MV-4-11 (cell line): ENCODE results near the gene MYBPHL.

Source experiments
- DNase-seq: peaks from one replicate; lab custom pipeline; 2025; lab: John Stamatoyannopoulos, UW

MYBPHL gene, protein sequence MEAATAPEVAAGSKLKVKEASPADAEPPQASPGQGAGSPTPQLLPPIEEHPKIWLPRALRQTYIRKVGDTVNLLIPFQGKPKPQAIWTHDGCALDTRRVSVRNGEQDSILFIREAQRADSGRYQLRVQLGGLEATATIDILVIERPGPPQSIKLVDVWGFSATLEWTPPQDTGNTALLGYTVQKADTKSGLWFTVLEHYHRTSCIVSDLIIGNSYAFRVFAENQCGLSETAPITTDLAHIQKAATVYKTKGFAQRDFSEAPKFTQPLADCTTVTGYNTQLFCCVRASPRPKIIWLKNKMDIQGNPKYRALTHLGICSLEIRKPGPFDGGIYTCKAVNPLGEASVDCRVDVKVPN

GRCh38 chr1:109306832-109307273, at the start of gene MYBPHL:
Gene MYBPHL (minus strand): TSS chr1:109307011. CDS start chr1:109306991, 20 bp downstream.
- DNase-seq: no peak

DNA sequence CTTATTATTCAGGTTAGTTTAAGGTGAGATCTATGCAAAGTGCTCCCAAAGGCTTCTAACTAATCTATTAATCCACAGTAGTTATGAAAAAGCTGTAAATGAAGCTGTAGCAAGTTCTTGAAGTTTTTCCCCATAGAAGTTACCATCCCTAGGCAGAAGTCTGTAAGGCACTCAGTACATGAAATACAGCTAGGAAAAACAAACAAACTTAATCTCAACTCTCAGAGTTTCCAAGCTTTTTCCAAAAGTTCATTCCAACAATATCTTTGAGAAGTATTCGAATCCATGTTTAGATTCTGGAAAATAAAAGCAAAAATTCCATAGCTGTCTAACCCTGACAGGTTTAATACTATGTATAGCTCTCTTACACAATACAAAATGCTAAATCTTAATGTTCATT, 49.7 kb upstream of the MYBPHL start:
- no peak for DNase-seq

DNA sequence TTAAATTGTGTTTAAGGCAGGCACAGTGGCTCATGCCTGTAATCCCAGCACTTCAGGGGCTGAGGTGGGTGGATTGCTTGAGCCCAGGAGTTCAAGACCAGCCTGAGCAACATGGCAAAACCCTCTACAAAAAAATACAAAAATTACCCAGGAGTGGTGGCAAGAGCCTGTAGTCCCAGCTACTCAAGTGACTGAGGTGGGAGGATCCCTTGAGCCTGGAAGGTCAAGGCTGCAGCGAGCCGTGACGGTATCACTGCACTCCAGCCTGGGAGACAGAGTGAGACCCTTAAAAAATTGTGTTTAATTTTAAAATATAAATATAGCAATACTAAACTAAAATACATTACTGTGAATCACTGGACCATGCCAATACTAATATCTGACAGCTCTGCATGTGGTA, 48.1 kb upstream of the MYBPHL start:
- no peak for DNase-seq

DNA sequence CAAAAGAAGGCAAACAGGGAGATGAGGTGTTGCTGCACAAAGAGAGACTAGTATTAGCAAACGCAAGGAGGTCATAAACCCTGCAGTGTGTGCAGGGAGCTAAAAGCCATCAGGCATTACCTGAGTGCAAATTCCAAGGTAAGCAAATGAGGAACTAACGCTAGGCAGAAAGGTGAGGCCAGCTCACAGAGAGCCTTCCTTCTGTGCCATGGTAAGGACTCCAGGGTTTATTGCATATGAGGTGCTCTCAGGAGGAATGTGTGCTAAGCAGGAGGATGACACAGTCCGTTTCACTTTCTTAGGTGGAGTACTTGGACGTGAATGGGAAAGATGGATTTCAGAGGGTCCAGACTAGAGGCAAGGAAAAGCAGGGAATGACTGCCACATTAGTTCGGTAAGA, 44.6 kb upstream of the MYBPHL start:
- DNase-seq: no peak

DNA sequence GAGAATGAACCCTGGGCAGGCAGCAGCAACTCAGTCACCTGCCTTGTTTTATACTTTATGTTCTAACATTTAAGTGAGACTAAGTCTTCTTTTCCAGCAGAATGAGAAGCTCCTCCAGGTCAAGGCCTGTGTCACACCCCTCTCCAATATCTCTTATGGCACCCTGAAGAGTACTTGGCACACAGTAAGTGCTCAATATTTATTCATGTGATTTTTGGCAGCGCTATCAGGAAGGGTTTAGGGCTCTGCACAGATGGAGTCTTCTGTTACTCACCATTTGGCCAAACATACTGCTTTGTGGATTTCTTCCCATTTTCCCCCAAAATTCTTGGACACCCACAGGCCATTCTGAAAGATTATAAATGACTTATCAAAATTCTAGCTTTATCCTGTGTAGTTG, 43.8 kb upstream of the MYBPHL start:
- DNase-seq: no peak

DNA sequence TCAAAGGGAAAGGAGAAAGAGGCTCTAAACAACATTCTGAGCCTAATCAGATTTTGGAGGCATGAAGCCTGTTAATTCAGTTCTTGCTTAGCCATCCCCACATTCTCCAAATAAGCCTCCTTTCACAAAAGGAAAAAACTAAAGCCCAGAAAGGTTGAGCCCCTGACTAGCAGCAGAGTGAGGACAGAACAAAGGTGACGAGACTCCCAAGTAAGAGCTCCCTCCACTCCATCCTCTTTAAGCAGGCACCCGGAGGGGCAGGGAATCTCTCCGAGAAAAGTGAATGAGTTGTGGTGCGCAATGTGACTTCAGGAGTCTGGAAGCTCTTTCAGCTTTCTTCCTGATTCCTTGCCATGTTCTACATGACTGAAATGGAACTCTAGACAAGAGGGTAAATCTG, 43.4 kb upstream of the MYBPHL start:
- DNase-seq: no peak

DNA sequence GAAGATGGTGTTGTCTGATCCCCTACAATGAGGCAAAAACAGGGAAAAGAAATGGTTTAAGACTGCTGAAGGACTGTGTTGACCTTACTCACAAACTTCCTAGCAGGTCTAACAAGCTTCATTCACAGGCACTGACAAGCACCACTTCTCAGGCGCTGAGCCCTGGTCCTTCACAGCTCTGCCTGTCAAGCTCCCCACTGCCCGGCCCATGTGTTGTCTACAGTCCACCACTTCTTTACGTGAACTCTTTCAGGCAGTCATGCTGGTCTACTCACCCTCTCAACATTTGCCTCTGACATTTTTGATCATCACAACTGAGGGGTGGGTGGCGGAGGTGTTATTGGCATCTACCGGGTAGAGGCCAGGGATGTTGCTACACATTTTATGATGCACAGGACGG, 40.7 kb upstream of the MYBPHL start:
- DNase-seq: no peak

GRCh38 chr1:109341944-109342930, 35.4 kb upstream of the MYBPHL start:
- no peak for DNase-seq

DNA sequence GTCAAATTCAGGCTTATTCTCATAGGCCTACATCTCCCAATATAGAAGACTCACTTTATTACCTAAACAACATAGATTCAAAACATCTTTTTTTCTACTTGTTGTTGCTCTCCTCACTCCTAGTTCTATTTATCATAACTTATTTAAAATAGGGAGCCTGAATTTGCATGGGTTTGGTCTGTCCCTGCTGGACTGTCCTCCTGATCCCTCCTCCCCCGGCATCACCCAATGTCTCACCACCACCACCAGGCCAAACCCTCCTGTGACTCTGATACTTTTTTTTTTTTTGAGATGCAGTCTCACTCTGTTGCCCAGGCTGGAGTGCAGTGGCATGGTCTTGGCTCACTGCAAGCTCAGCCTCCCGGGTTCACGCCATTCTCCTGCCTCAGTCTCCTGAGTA, 31.8 kb upstream of the MYBPHL start:
- DNase-seq: no peak

GRCh38 chr1:109338091-109338490, 31.3 kb upstream of the MYBPHL start:
- DNase-seq: no peak

- DNase-seq: no peak
Measured at GRCh38 chr1:109335091-109335490, 28.3 kb upstream of the MYBPHL start.

GRCh38 chr1:109331113-109331512, 24.3 kb upstream of the MYBPHL start:
- DNase-seq: no peak

DNA sequence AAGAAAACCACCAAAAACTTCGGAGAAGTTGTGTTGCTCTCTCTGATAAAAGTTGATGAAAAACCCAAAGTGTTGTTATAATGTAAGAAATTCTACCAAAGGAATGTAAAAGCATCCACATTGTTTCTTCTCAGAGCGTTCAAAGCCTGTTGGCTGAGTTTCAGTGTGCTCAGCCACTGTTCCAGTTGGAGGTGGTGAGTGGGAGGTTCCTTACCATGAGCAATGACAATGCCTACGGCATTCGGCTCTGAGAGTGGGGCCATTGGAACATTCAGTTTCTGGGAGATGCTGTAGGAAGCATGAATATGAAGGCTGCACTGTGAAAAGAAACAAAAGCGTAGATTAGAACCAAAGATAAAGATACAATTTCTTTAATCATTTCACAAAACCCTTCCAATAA, 20.5 kb upstream of the MYBPHL start:
- no peak for DNase-seq

DNA sequence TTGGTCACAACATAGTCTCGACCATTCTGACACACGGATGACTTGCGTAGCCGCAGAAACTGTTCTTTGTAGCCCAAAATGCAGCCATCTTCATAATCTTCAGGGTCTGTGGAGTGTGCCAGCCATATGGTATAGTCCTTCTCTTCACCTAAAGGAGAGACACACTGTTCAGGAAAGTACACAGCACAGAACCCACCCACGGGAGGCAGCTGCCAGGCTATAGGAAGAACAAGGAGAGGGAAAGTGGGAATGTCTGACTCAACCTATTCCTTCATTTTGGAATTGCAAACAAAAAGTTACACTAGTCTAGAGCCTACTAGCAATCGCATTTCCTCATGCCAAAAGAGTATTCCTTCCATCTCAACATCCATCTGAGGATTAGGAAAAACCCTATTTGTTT, 16.2 kb upstream of the MYBPHL start:
- DNase-seq: no peak

- DNase-seq: no peak
Measured at GRCh38 chr1:109319114-109319513, 12.3 kb upstream of the MYBPHL start.

- DNase-seq: no peak
Measured at GRCh38 chr1:109316506-109316905, 9.7 kb upstream of the MYBPHL start.

DNA sequence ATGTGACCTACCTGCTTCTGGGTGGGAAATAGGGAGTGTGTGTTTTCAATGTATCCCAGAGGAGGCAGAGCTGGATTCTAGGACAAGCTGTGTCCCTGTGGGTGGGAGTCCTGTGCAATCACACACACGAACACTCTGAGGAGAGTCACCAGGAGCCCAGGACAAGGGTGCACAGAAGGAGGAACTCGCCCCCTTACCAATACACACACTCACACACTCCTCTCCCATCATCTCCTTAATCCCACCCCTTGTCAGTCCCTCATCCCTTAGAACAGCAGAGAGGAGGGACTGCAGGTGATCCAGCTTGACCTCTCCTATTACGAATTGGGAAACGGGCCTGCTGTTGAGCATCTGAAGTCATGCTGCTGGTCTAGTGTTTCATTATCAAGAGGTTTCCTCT, 8.5 kb upstream of the MYBPHL start:
- DNase-seq: no peak

- DNase-seq: peak; percentile 64
Measured at GRCh38 chr1:109314795-109315194, 8.0 kb upstream of the MYBPHL start.

GRCh38 chr1:109312978-109313775, 6.4 kb upstream of the MYBPHL start:
- DNase-seq: peak; percentile 56

DNA sequence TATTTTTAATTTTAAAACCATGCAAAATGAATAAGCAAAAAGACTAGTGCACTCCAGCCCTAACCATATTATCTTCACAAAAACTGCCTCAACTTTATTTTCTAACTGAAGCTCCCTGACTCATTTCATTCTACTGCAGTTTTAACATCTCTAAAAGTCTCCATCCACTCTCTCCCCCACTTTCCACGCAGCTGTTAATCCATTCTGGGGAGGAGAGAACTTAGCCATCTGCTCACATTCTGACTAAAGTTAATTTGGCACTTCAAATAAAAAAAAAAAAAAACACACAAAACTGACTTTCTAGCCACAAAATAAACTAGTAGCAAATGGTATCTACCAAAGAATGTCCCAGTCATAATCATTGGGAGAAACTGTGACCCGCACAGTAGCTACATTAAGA, 5.4 kb upstream of the MYBPHL start:
- DNase-seq: no peak

DNA sequence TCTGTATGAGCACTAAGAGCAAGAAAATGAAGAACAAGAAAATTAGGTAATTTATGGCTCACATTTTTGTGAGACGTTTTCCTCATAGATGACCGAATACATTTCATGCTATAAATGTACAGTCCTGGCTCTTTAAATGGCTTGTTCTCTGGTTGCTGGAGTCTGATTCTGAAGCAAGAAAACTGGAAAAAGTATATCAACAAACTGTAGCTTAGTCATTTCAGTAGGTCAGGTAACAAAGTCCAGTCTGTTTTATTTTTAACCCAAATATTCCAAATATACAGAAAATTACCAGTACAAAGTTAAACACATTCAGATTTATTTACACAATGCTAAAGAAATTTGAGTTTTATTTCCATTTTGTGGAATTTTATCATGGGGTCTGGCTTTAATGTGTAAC, 2.5 kb upstream of the MYBPHL start:
- DNase-seq: no peak
